ENCODE results near the gene RANBP10. TPM values are rescaled to one million over a fixed set of nuclear protein-coding genes. Genes with fewer than 3 reads are reported as not detected.

The RANBP10 gene
- total and polyA plus RNA-seq, 2 of the 8 experiments (the other 6 are each of a cell fraction or from before 2014, with no cell fraction given), result 14.2 to 16.8 TPM

- H3K14ac ChIP-seq (ENCODE audit: insufficient read length), result no peak overlapping the region
- no peak overlapping the region for H2AFZ ChIP-seq (ENCODE audit: low read length)
- no peaks in the 10 kb centered on the region; the same call in 1 of the 2 replicates for H3K79me1 ChIP-seq (ENCODE audit: low read depth, low read length)
- 0 out of 2 replicates have a peak overlapping the region, but pooled peaks have one; percentile 8 for H2BK15ac ChIP-seq (ENCODE audit: low read length)
- no peak overlapping the region for H3K18ac ChIP-seq (ENCODE audit: extremely low read depth, low read length)
- no peak overlapping the region for H3K27ac ChIP-seq (ENCODE audit: low read depth, low read length)
- no peak overlapping the region for H3K23ac ChIP-seq (ENCODE audit: insufficient read length)
- TF ChIP-seq POLR2A (IDR thresholded peaks at IDR 0.05; ENCODE audit: control extremely low read depth in 1 of 2, low read depth in 2 of 2, low read length in 2 of 2), result no peak
- peak; percentile 57 for TF ChIP-seq SAP30 (IDR thresholded peaks at IDR 0.05; ENCODE audit: insufficient read depth, insufficient replicate concordance, low read length)
- H4K5ac ChIP-seq (ENCODE audit: insufficient read length, low read depth, low read length), result no peak overlapping the region
- no peak for DNase-seq (ENCODE audit: low read depth in 1 of 2, low spot score in 2 of 2)
- H4K20me1 ChIP-seq (replicated peaks in 1 of 2; ENCODE audit: control insufficient read depth in 1 of 2, insufficient read depth in 2 of 2, low read length in 2 of 2), result peaks cover 4% of the 10 kb centered on the region in 2 experiments
- peaks cover 6 to 17% (median 9%) of the 10 kb centered on the region in 4 experiments for H3K36me3 ChIP-seq (ENCODE audit: control insufficient read depth in 2 of 4, insufficient read depth in 4 of 4, low read length in 3 of 4)
- FAIRE-seq, result no peak
- H3K4me3 ChIP-seq (ENCODE audit: extremely low read depth in 1 of 4, insufficient read depth in 2 of 4, low read depth in 3 of 4, low read length in 4 of 4), result peak overlapping the region; percentile 62 to 78 (median 74)
- H4K8ac ChIP-seq (ENCODE audit: extremely low read depth, insufficient read depth, low read length), result peak overlapping the region; percentile 72; the same call in 1 of the 2 replicates
- H2BK12ac ChIP-seq (ENCODE audit: low read depth, low read length), result no peak overlapping the region
- H3K79me2 ChIP-seq (ENCODE audit: control insufficient read depth in 1 of 2, insufficient read depth in 2 of 2, low read length in 2 of 2), result peaks cover 0 to 5% of the 10 kb centered on the region in 2 experiments; a peak in 1 of 4 replicates
- H2BK20ac ChIP-seq (ENCODE audit: low read length), result no peak overlapping the region
- no peak overlapping the region for H3K4ac ChIP-seq (replicated peaks; ENCODE audit: insufficient read length, low read depth, low read length)
- H3K56ac ChIP-seq (replicated peaks; ENCODE audit: insufficient read length, low read depth, low read length), result no peak overlapping the region
- peak overlapping the region in 3 of 4 experiments; percentile 53 to 88 (median 60); a peak in 6 of 7 replicates for H3K9ac ChIP-seq (replicated peaks in 1 of 4; ENCODE audit: extremely low read depth in 1 of 4, low read depth in 3 of 4, low read length in 3 of 4)
- H3K4me2 ChIP-seq (ENCODE audit: insufficient read depth in 1 of 2, low read depth in 2 of 2, low read length in 2 of 2), result peak overlapping the region; percentile 74 to 82
- peaks cover 5% of the 10 kb centered on the region for H3K23me2 ChIP-seq (ENCODE audit: low read depth, low read length)
- no peak overlapping the region for H2BK120ac ChIP-seq (replicated peaks; ENCODE audit: low read depth, low read length)
- no peaks in the 10 kb centered on the region for H3K9me3 ChIP-seq (ENCODE audit: insufficient read depth in 2 of 2, low read depth in 1 of 2, low read length in 1 of 2)
- 40% methylated on average over 3 of the region's 3 CpGs; no CpG with 5 or more reads in 1 of the 2 experiments for WGBS, 2 experiments (ENCODE audit: extremely low coverage in 1 of 2, insufficient coverage in 1 of 2, insufficient read length in 1 of 2, insufficient replicate concordance in 2 of 2, low coverage in 1 of 2, low lambda C conversion rate in 2 of 2, missing lambda C conversion rate in 1 of 2)
- CTCF ChIA-PET (ENCODE audit: partially characterized antibody), result interaction anchor here (0.6 to 11.6 kb wide), 14 partner anchors 8 to 359 kb away, joined by 3 to 100 read pairs (median 4); partner anchors contain the start of genes LCAT and NRN1L
- no peaks in the 10 kb centered on the region for H3K27me3 ChIP-seq (replicated peaks in 1 of 4; ENCODE audit: control insufficient read depth in 3 of 4, extremely low read depth in 1 of 4, insufficient read depth in 3 of 4, low read length in 3 of 4)
- no peak overlapping the region for H2AK5ac ChIP-seq (ENCODE audit: low read depth, low read length)
- no peaks in the 10 kb centered on the region; a peak in 1 of 7 replicates for H3K4me1 ChIP-seq (replicated peaks in 1 of 4; ENCODE audit: control insufficient read depth in 3 of 4, insufficient read depth in 4 of 4, low read length in 3 of 4)
- POLR2A ChIA-PET (ENCODE audit: partially characterized antibody), result interaction anchor here (1.1 to 2.7 kb wide), 12 partner anchors 8 to 173 kb away, joined by 3 to 15 read pairs (median 6); partner anchors contain the start of genes ACD, EDC4, NUTF2 and TSNAXIP1
- no peak overlapping the region for H2BK5ac ChIP-seq (ENCODE audit: low read depth, low read length)
- H4K91ac ChIP-seq (replicated peaks; ENCODE audit: insufficient read length, low read length), result no peak overlapping the region
These were observed 26.7 kb upstream of the RANBP10 start for GRCh38 chr16:67833030-67833414.
